HepG2 (cell line): Measurements from ENCODE around the gene MARK2. TPM values are rescaled to one million over a fixed set of nuclear protein-coding genes. Genes with fewer than 3 reads are reported as not detected.

Experiments
- ATAC-seq: fragments of 200-7000 bp; cut with Tn5 transposase; 3 replicates; pipeline ENCODE4 v1.9.1; 2020; ENCODE audit warnings: mild to moderate bottlenecking, moderate library complexity
- BruUV-seq: library from RNA; stranded (reverse); fragments of 400-500 nt; replicated peaks from 2 replicates; lab custom pipeline; 2021; lab: Mats Ljungman, UMichigan
- CTCF ChIA-PET: fragments of 300-600 bp; formaldehyde crosslinking; extraction: SDS; loops from one replicate; lab custom pipeline; 2021; ENCODE audit warnings: low total read pairs, inconsistent platforms, low intra/inter-chr PET ratio; lab: Yijun Ruan, JAX
- POLR2A ChIA-PET: fragments of 350-600 bp; sonication (Branson Sonifier 250); formaldehyde crosslinking; loops from one replicate; lab custom pipeline; 2020; ENCODE audit warnings: antibody characterized with exemption, inconsistent platforms; lab: Yijun Ruan, JAX
- DNase-seq: peaks from one replicate; pipeline ENCODE4 v3.0.0-alpha.2; 2015; ENCODE audit warnings: low spot score
- FAIRE-seq: peaks from 3 replicates; lab custom pipeline; 2011; peaks lifted over from hg19 to GRCh38; lab: Jason Lieb, UNC
- H2AFZ ChIP-seq: one replicate; pipeline ENCODE4 v1.6.1; 2011; ENCODE audit warnings: low read length, inconsistent platforms
- H3K27ac ChIP-seq: fragments of 300-600 bp; 3 replicates; pipeline ENCODE4 v1.8.0; 2011; ENCODE audit warnings: mixed run types, mild to moderate bottlenecking, mixed read lengths, low read length, inconsistent platforms; ENCODE audit not compliant: insufficient read depth; ENCODE audit errors: extremely low read length
- H3K27me3 ChIP-seq, 2 experiments: fragments of 200-600 bp in 1 of 2; 2 replicates in 1 of 2; 3 replicates in 1 of 2; pipeline versions ENCODE4 v1.6.0 to v1.8.0; 2011; ENCODE audit warnings: low read length in 2 of 2, mild to moderate bottlenecking in 2 of 2, moderate library complexity in 2 of 2, inconsistent platforms in 1 of 2; ENCODE audit not compliant: insufficient read depth in 2 of 2, control insufficient read depth in 1 of 2
- H3K36me3 ChIP-seq, 2 experiments: fragments of 200-600 bp in 1 of 2; replicated peaks in 1 of 2; 2 replicates in 1 of 2; 3 replicates in 1 of 2; pipeline versions ENCODE4 v1.5.1 to v1.8.0; 2011; ENCODE audit warnings: low read length in 2 of 2, inconsistent platforms in 1 of 2; ENCODE audit not compliant: insufficient read depth in 2 of 2, control insufficient read depth in 1 of 2
- H3K4me1 ChIP-seq: 2 replicates; pipeline ENCODE4 v1.5.1; 2012; ENCODE audit warnings: low read length, inconsistent platforms; ENCODE audit not compliant: insufficient read depth
- H3K4me2 ChIP-seq: 2 replicates; pipeline ENCODE4 v1.6.0; 2011; ENCODE audit warnings: low read depth, low read length, inconsistent platforms
- H3K4me3 ChIP-seq, 3 experiments: fragments of 200-600 bp in 1 of 3; sonication (generic), shearing (Covaris generic) in 1 of 3; replicated peaks in 1 of 3; 2 replicates each; pipeline ENCODE4 v1.5.1; 2011 to 2016; ENCODE audit warnings: low read length in 3 of 3, inconsistent platforms in 2 of 3, low read depth in 2 of 3, mild to moderate bottlenecking in 2 of 3, control low read depth in 1 of 3, mixed read lengths in 1 of 3; ENCODE audit not compliant: insufficient read depth in 1 of 3
- H3K79me2 ChIP-seq: one replicate; pipeline ENCODE4 v1.6.1; 2011; ENCODE audit warnings: low read length, inconsistent platforms; ENCODE audit not compliant: insufficient read depth
- H3K9ac ChIP-seq: 2 replicates; pipeline ENCODE4 v1.6.0; 2011; ENCODE audit warnings: mild to moderate bottlenecking, low read depth, low read length, inconsistent platforms; ENCODE audit not compliant: insufficient read depth
- H3K9me3 ChIP-seq: 2 replicates; pipeline ENCODE4 v1.5.1; 2012; ENCODE audit warnings: mild to moderate bottlenecking, low read length
- H4K20me1 ChIP-seq: 2 replicates; pipeline ENCODE4 v1.6.0; 2011; ENCODE audit warnings: inconsistent platforms, mild to moderate bottlenecking, low read length, moderate library complexity; ENCODE audit not compliant: insufficient read depth
- MAFK ChIP-seq, 2 experiments: IDR thresholded peaks in 1 of 2; conservative IDR thresholded peaks in 1 of 2; 2 replicates each; pipeline ENCODE4 v1.6.1; 2011; ENCODE audit warnings: improper control_type of control experiment in 2 of 2, low read length in 2 of 2
- SKI ChIP-seq: fragments of 450-650 bp; IDR thresholded peaks from one replicate; pipeline ENCODE4 v1.6.1; 2018; ENCODE audit warnings: mild to moderate bottlenecking; ENCODE audit not compliant: partially characterized antibody
- SRF ChIP-seq: IDR thresholded peaks from 2 replicates; pipeline ENCODE4 v1.6.1; 2011; ENCODE audit warnings: mild to moderate bottlenecking, low read depth, low read length, moderate library complexity
- ZBTB20 ChIP-seq: sonication (generic); formaldehyde crosslinking; IDR thresholded peaks from 2 replicates; pipeline ENCODE4 v1.8.1; 2023; ENCODE audit warnings: missing genetic modification reagents, low read depth, mild to moderate bottlenecking, borderline replicate concordance
- ZNF446 ChIP-seq: sonication (generic); formaldehyde crosslinking; IDR thresholded peaks from 2 replicates; pipeline ENCODE4 v1.5.0; 2020; ENCODE audit warnings: mild to moderate bottlenecking, missing genetic modification reagents
- ZNF460 ChIP-seq: sonication (generic); formaldehyde crosslinking; IDR thresholded peaks from 2 replicates; pipeline ENCODE4 v1.5.1; 2020; ENCODE audit warnings: missing genetic modification reagents, mild to moderate bottlenecking, borderline replicate concordance
- ZNF512 ChIP-seq: sonication (generic); formaldehyde crosslinking; IDR thresholded peaks from 2 replicates; pipeline ENCODE4 v1.4.0; 2020; ENCODE audit warnings: mild to moderate bottlenecking, missing genetic modification reagents
- ZNF678 ChIP-seq: sonication (generic); formaldehyde crosslinking; IDR thresholded peaks from 2 replicates; pipeline ENCODE4 v1.4.0; 2020; ENCODE audit warnings: mild to moderate bottlenecking, missing genetic modification reagents
- WGBS: methylation state at CpG from one replicate; pipeline ENCODE4 v1.1.6; 2017; ENCODE audit warnings: low lambda C conversion rate; 5-methylcytosine and 5-hydroxymethylcytosine counted together
- in situ Hi-C: cut with HindIII; loops from 2 replicates; pipeline ENCODE4 v1.10.0; 2017; ENCODE audit warnings: low pct_unique_long_range_greater_than_20kb; ENCODE audit not compliant: extremely low pct_ligation_motif_present
- intact Hi-C: fragments of 100-400 bp; cut with micrococcal nuclease; formaldehyde crosslinking; loops from one replicate; pipeline ENCODE4 v1.10.0; 2022; ENCODE audit not compliant: unreplicated experiment
- polyA plus RNA-seq, 8 experiments: library from polyadenylated mRNA; depleted of rRNA in 3 of 8; stranded (reverse) in 7 of 8; unstranded in 1 of 8; fragments of >200 nt; fragmentation: Illumina TruSeq in 4 of 8; extraction: Trizol in 4 of 8; gene quantifications; 2 replicates each; pipeline versions ENCODE4 v1.2.1 to v1.2.3, GENCODE V29; 2011 to 2016; ENCODE audit warnings: low read depth in 4 of 8, missing spikeins in 1 of 8, mixed read lengths in 1 of 8; ENCODE audit not compliant: insufficient read depth in 1 of 8
- total RNA-seq, 5 experiments: library from RNA; depleted of rRNA; stranded (reverse); fragments of >200 nt; fragmentation: Illumina TruSeq; extraction: Trizol; gene quantifications; 2 replicates each; pipeline ENCODE4 v1.2.3, GENCODE V29; 2016; ENCODE audit warnings: low read depth in 1 of 5
- TF ChIP-seq, protein P1 (sequence below): sonication (generic); formaldehyde crosslinking; IDR thresholded peaks from 2 replicates; pipeline ENCODE4 v1.4.0; 2020; ENCODE audit warnings: low read depth, missing genetic modification reagents

Gene MARK2
- total and polyA plus RNA-seq, 2 of the 13 experiments (the other 11 are each of a cell fraction or from before 2014, with no cell fraction given) = 13.5 to 13.9 TPM

- Histone ChIP-seq H3K27me3 (no peaks in the 10 kb centered on the region; a peak in 1 of 5 replicates), H3K36me3 (peaks cover 5 to 15% of the 10 kb centered on the region in 2 experiments; a peak in 4 of 5 replicates), H3K27ac (no peak overlapping the region), H3K79me2 (peaks cover 41% of the 10 kb centered on the region), H2AFZ (no peak overlapping the region), H3K9me3 (no peaks in the 10 kb centered on the region), H3K4me3 (no peak overlapping the region), H3K4me2 (no peak overlapping the region), H4K20me1 (peaks cover 11% of the 10 kb centered on the region; the same call in 1 of the 2 replicates), H3K4me1 (peaks cover 42% of the 10 kb centered on the region), H3K9ac (no peak overlapping the region)
- FAIRE-seq (no peak), ATAC-seq (no peak), DNase-seq (no peak)
- ChIA-PET CTCF (no interaction called here), POLR2A (interaction anchor here (0.9 kb wide), 1 partner anchor 28 kb away, joined by 3 read pairs; no protein-coding TSS in a partner anchor)
- TF ChIP-seq, protein P1, sequence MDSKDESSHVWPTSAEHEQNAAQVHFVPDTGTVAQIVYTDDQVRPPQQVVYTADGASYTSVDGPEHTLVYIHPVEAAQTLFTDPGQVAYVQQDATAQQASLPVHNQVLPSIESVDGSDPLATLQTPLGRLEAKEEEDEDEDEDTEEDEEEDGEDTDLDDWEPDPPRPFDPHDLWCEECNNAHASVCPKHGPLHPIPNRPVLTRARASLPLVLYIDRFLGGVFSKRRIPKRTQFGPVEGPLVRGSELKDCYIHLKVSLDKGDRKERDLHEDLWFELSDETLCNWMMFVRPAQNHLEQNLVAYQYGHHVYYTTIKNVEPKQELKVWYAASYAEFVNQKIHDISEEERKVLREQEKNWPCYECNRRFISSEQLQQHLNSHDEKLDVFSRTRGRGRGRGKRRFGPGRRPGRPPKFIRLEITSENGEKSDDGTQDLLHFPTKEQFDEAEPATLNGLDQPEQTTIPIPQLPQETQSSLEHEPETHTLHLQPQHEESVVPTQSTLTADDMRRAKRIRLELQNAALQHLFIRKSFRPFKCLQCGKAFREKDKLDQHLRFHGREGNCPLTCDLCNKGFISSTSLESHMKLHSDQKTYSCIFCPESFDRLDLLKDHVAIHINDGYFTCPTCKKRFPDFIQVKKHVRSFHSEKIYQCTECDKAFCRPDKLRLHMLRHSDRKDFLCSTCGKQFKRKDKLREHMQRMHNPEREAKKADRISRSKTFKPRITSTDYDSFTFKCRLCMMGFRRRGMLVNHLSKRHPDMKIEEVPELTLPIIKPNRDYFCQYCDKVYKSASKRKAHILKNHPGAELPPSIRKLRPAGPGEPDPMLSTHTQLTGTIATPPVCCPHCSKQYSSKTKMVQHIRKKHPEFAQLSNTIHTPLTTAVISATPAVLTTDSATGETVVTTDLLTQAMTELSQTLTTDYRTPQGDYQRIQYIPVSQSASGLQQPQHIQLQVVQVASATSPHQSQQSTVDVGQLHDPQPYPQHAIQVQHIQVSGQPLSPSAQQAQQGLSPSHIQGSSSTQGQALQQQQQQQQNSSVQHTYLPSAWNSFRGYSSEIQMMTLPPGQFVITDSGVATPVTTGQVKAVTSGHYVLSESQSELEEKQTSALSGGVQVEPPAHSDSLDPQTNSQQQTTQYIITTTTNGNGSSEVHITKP (CRISPR knock-in tag) = no peak
- TF ChIP-seq SKI (no peak), ZNF460 (CRISPR knock-in tag) (no peak), MAFK (conservative IDR thresholded peaks at IDR 0.05 in 1 of 2, IDR thresholded peaks at IDR 0.05 in 1 of 2; ENCODE audit: low read length in 2 of 2) (no peak), ZNF678 (CRISPR knock-in tag) (no peak), ZNF512 (no peak), ZNF446 (CRISPR knock-in tag) (no peak), SRF (no peak), ZBTB20 (CRISPR knock-in tag) (no peak)
- 100% methylated on average over 2 of the region's 3 CpGs for WGBS
- no TSS peak for BruUV-seq
- in situ Hi-C loops (loop anchor here (10.0 kb wide), 1 partner anchor 108 kb away; the partner anchor contains the start of gene MARK2), intact Hi-C loops (no loop called here)
Observed at GRCh38 chr11:63942803-63943202, 103.9 kb downstream of the MARK2 start.
